ENCODE measurements around the gene LMOD3.

DNA sequence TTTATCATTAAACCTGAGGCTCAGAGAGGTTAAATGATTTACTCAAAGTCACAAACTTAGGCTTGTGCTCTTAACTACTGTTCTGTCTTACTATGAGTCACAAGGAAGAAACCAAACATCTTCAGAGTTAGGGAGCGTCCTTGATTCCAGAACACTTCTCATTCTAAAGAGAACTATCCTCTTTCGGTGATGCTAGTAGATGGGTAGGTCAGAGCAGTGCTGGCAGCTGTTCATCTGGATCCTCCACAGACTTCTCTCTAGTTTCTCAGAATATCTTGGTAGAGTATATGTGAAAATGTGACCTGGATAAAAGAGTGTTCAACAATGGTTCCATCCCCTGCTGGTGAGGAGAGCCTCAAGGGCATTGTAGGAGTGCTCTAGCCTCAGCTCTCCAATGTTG lies 34.3 kb downstream of the LMOD3 start:
- no peak for TF ChIP-seq CHD2 (IDR thresholded peaks at IDR 0.05; ENCODE audit: low read length, partially characterized antibody)
- TF ChIP-seq CBX2 (IDR thresholded peaks at IDR 0.05; ENCODE audit: borderline replicate concordance, low read depth): no peak
- TF ChIP-seq POLR2A (IDR thresholded peaks at IDR 0.05; ENCODE audit: low read length): no peak
- no peak for TF ChIP-seq HES2 (IDR thresholded peaks at IDR 0.05)
- TF ChIP-seq CTCF (IDR thresholded peaks at IDR 0.05): no peak
- no peak for TF ChIP-seq SMC3 (IDR thresholded peaks at IDR 0.05)
- no peak for TF ChIP-seq NFE2L2 (conservative IDR thresholded peaks at IDR 0.05; ENCODE audit: low read length)
- no peak for TF ChIP-seq MAX (IDR thresholded peaks at IDR 0.05)
